Nephron progenitor cell (in vitro differentiated cells): ENCODE results near the gene TRIM2.

Experiments
- DNase-seq: peaks from one replicate; pipeline ENCODE4 v3.0.0; 2021
- H3K27ac Mint-ChIP-seq: 2 replicates; pipeline ENCODE4 v1.8.0; 2021; ENCODE audit warnings: mild to moderate bottlenecking, moderate library complexity, mixed read lengths
- H3K27me3 Mint-ChIP-seq: 2 replicates; pipeline ENCODE4 v1.8.0; 2021; ENCODE audit warnings: mild to moderate bottlenecking, low read depth, mixed read lengths; ENCODE audit not compliant: poor library complexity
- H3K36me3 Mint-ChIP-seq: 2 replicates; pipeline ENCODE4 v1.8.0; 2021; ENCODE audit warnings: low read depth, mixed read lengths
- H3K4me1 Mint-ChIP-seq: 2 replicates; pipeline ENCODE4 v1.8.0; 2021; ENCODE audit warnings: mixed read lengths
- H3K4me3 Mint-ChIP-seq: 2 replicates; pipeline ENCODE4 v1.8.0; 2021; ENCODE audit warnings: mild to moderate bottlenecking, moderate library complexity, mixed read lengths
- H3K9me3 Mint-ChIP-seq: 2 replicates; pipeline ENCODE4 v1.8.0; 2021; ENCODE audit warnings: mild to moderate bottlenecking, moderate library complexity, mixed read lengths
- TF ChIP-seq, protein P1 (sequence below): fragments of 200-600 bp; sonication (generic); IDR thresholded peaks from 2 replicates; pipeline ENCODE4 v1.5.0; 2021; ENCODE audit warnings: antibody characterized with exemption

TRIM2 gene

DNA sequence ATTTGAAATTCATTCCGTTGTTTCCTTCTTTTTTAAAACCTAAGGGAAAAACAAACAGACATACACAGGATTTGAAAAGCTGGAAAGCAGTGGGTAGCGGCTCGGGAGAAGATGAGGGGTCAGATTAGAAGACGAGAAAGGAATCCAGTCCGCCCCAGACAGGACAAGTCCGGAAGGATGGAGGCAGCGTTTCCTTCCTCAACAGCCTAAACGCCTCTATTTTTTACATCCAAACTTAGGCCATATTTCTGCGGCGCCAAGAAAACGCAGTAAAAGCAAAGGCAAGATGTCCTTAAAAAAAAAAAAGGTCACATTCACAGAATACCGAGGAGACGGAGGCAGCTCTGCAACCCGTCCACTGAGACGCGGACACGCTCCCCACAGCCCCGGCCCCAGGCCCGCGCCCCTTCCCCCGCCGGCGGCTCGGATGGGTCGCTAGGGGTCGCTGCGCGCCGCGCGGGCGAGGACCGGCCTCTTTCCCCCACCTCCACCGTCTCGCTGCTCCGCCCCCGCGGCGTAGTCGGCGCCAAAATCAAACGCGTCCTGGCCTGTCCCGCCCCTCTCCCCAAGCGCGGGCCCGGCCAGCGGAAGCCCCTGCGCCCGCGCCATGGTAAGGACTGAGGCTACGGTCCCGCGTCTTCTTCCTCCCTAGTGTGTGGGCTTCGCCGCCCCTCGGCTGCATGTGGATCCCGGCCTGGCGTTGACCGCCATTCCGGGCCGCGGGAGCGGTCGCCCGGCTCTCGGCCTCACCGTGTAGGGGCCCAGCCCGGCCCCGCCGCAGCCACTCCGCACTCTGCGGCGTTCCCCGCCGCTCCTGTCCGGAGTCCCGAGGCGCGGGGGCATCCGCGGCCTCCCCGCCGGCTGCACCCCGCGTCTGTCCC lies 140.1 kb downstream of the TRIM2 start, which contains the start of gene MND1:
TSS of gene MND1 (plus strand) at position 558 of the 881 bp plus-strand sequence. CDS start at position 608, 50 bp downstream.
- peak within 1 kb of the TSS; percentile 93 for H3K4me3 Mint-ChIP-seq
- H3K27ac Mint-ChIP-seq, result peak within 1 kb of the TSS; percentile 80
- H3K27me3 Mint-ChIP-seq, result peaks cover 4% of the 10 kb centered on the region
- H3K36me3 Mint-ChIP-seq, result peaks cover 10% of the 10 kb centered on the region
- TF ChIP-seq, protein P1, sequence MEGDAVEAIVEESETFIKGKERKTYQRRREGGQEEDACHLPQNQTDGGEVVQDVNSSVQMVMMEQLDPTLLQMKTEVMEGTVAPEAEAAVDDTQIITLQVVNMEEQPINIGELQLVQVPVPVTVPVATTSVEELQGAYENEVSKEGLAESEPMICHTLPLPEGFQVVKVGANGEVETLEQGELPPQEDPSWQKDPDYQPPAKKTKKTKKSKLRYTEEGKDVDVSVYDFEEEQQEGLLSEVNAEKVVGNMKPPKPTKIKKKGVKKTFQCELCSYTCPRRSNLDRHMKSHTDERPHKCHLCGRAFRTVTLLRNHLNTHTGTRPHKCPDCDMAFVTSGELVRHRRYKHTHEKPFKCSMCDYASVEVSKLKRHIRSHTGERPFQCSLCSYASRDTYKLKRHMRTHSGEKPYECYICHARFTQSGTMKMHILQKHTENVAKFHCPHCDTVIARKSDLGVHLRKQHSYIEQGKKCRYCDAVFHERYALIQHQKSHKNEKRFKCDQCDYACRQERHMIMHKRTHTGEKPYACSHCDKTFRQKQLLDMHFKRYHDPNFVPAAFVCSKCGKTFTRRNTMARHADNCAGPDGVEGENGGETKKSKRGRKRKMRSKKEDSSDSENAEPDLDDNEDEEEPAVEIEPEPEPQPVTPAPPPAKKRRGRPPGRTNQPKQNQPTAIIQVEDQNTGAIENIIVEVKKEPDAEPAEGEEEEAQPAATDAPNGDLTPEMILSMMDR, result peak; percentile 96
- H3K9me3 Mint-ChIP-seq, result no peaks in the 10 kb centered on the region
- H3K4me1 Mint-ChIP-seq, result peaks cover 39% of the 10 kb centered on the region
- peak; percentile 96 for DNase-seq

DNA sequence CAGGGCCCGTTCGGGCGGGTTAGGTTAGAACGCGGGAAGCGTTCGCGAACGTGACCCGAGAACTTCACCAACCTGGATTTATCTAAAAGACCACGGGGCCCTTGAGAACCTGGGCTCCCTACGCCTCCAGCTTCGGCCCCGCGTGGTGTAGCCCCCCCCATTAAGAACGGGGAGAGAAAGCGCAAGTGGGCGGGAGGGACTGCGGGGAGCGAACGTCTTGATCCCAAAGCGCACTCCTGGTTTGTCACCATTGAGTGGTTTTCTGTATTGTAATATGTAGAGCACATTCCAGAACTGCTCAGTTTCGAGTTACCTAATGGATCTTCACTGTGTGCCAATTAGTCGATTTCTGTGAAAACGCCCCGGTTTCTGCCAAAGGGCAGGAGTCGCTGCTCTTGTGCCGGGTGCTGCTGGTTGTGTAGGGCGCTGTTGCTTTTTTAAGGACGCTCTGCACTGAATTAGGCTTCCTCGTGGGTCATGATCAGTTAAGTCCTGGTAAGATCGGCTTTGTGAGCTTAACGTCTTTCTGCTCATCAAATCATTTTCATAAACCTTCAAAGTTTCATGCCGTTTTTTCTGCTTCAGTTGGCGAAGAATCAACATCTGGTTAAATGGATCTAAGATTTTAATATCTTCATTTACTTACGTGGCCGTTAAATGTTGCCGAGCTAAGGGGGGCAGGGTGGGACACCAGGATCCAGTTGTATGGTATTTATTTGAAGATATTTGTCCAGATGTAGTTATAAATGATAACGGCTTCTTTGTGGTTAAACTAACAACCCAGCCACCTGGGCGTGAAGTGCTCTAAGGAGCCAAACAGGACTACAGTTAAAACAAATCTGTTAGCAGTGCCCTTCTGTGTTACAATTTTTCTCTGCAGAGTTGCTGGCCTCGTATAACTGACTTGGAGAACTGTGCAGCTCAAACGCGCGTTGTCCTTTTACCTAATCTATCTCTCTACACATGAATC lies 141.1 kb downstream of the TRIM2 start:
- TF ChIP-seq, protein P1, result no peak
- peaks cover 4% of the 10 kb centered on the region for H3K36me3 Mint-ChIP-seq
- H3K4me3 Mint-ChIP-seq, result peak overlapping the region; percentile 93
- H3K27ac Mint-ChIP-seq, result peak overlapping the region; percentile 58
- H3K27me3 Mint-ChIP-seq, result peaks cover 4% of the 10 kb centered on the region
- no peaks in the 10 kb centered on the region for H3K9me3 Mint-ChIP-seq
- peaks cover 39% of the 10 kb centered on the region for H3K4me1 Mint-ChIP-seq
- peak; percentile 54 for DNase-seq

DNA sequence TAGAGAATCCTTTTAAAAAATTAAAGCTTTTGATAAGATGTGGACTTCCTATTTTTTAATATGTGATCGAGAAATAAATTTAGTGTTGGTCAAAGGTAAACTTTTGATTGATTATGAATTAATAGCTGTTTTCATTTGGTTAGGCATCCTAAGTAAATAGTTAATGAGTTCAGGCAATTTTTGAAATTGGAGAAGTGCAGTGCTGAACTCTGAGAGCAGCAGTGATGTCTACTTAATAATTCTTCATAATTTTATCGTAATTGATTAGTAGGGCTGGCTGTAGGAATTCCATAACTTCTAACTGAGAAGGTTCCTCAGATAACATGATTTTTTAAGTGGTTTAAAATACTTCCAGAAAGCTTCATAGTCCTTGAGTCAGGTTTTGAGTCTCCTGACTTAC lies 141.8 kb downstream of the TRIM2 start:
- no peak overlapping the region for H3K27ac Mint-ChIP-seq

DNA sequence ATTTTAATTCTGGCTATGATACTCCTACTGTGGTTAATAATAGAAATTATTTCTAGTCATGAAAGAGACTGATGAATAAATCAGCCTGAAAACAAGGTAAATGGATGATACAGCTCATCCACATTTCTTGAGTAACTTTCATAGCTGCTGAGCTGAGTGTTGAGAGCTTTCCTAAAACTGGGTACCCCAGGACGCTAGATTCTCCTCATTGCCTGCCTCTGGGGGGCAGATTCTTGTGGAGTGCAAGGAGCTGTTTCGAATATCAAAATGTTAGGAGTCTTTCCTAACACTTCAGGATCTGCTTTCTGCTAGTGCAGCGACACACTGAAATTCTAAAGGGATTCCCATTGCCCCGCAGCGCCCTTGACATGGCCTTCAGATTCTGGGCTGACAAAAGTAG lies 142.3 kb downstream of the TRIM2 start:
- no peak overlapping the region for H3K27ac Mint-ChIP-seq
- no peak for DNase-seq

More for the DNA sequence above, 141.8 kb downstream of the TRIM2 start:
- H3K9me3 Mint-ChIP-seq, result no peaks in the 10 kb centered on the region
- H3K27me3 Mint-ChIP-seq, result peaks cover 4% of the 10 kb centered on the region
- H3K4me3 Mint-ChIP-seq, result peak overlapping the region; percentile 93
- TF ChIP-seq, protein P1, result no peak
- peaks cover 39% of the 10 kb centered on the region for H3K4me1 Mint-ChIP-seq
- peaks cover 5% of the 10 kb centered on the region for H3K36me3 Mint-ChIP-seq
- DNase-seq, result no peak

DNA sequence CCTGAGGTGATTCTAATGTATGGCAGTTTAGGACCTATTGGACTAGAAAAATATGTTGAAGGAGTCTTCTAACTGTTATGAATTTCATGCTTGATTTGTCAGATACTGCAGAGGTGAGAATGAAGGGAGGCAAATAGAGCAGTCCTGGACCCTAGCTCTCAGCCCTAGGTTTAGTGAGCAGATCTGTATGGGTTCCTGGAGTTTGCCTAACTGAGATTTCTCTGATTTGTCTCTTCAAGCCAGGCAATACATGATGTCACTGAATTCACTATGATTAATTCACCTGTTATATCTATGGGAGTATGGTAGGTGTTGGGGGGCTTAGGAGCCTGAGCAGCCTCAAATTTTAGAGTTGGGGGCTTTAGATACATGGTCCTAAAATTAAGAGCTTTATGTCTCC lies 142.9 kb downstream of the TRIM2 start:
- DNase-seq, result no peak
- peaks cover 37% of the 10 kb centered on the region for H3K4me1 Mint-ChIP-seq
- peak overlapping the region; percentile 93 for H3K4me3 Mint-ChIP-seq
- H3K27me3 Mint-ChIP-seq, result peaks cover 4% of the 10 kb centered on the region
- H3K27ac Mint-ChIP-seq, result no peak overlapping the region
- H3K36me3 Mint-ChIP-seq, result peaks cover 5% of the 10 kb centered on the region
- TF ChIP-seq, protein P1, result no peak
- H3K9me3 Mint-ChIP-seq, result no peaks in the 10 kb centered on the region

More for the DNA sequence above, 142.3 kb downstream of the TRIM2 start:
- H3K27me3 Mint-ChIP-seq, result peaks cover 4% of the 10 kb centered on the region
- peaks cover 39% of the 10 kb centered on the region for H3K4me1 Mint-ChIP-seq
- peaks cover 5% of the 10 kb centered on the region for H3K36me3 Mint-ChIP-seq
- peak overlapping the region; percentile 93 for H3K4me3 Mint-ChIP-seq
- TF ChIP-seq, protein P1, result no peak
- H3K9me3 Mint-ChIP-seq, result no peaks in the 10 kb centered on the region
